Measurements from ENCODE around the gene HMGN5. TPM values are rescaled to one million over a fixed set of nuclear protein-coding genes. Genes with fewer than 3 reads are reported as not detected.

Gene HMGN5
- 0.66 and 1.2 TPM in 2 replicates for total RNA-seq

DNA sequence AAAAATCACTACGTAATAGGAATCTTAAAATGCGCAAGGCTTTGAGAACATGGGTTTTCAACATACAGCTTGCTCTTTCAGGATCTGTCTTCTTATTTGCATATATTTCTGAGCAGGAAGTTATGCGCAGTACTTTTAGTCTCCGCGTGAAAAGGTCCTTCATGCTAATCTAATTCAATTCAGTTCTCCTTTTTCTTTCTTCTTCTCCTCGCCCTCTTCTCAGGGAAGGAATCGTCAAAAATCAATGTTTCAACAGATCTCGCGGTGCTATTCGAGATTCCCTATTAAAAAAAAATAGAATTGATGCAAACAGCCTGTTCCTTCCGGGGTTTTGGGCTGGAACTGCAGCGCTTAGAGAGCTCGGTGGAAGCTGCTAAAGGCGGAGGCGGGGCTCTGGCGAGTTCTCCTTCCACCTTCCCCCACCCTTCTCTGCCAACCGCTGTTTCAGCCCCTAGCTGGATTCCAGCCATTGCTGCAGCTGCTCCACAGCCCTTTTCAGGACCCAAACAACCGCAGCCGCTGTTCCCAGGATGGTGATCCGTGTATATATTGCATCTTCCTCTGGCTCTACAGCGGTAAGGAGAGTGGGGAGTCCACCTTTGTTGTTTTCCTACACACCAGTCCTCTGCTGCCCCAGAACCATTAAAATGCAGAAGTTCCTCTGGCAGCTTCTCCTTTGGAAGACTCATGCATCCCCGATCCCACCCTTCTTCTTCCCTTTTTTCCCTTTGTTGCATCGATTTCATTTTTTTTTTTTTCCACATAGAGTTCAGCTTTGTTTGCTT lies at the start of gene HMGN5, which contains the start of gene SH3BGRL:
Gene HMGN5 (minus strand): TSS at position 243 of the 785 bp plus-strand sequence. CDS start 80,364 bp downstream, outside the sequence.
Gene SH3BGRL (plus strand): TSS at position 432 of the 785 bp plus-strand sequence. CDS start 99 bp downstream, at position 531.

Other genes starting within 250 kb of the HMGN5 start
- gene SH3BGRL, start 189 bp upstream of the HMGN5 start, total RNA-seq, result 29.1 and 32.1 TPM in 2 replicates

All from endothelial cell of coronary artery (primary cell).